ENCODE data around the gene PLPP3. TPM values are rescaled to one million over a fixed set of nuclear protein-coding genes. Genes with fewer than 3 reads are reported as not detected.

The PLPP3 gene
- total RNA-seq, 1 experiment from 2014 or later = 3.4 TPM

GRCh38 chr1:56625819-56626440, 46.6 kb upstream of the PLPP3 start:
- no peaks in the 10 kb centered on the region for H3K9me2 ChIP-seq (ENCODE audit: insufficient read depth)
- RAD21 ChIA-PET (ENCODE audit: low non-redundant PET in 1 of 2, low total read pairs in 2 of 2, uncharacterized antibody in 2 of 2, unreplicated experiment in 2 of 2) = no interaction called here
- ATAC-seq (no peak), DNase-seq (ENCODE audit: low read depth, low spot score) (no peak)
- no peak overlapping the region for H3K9ac ChIP-seq (ENCODE audit: low read length)
- TF ChIP-seq EZH2phosphoT487 (IDR thresholded peaks at IDR 0.05; ENCODE audit: borderline replicate concordance) = no peak
- no peak for TF ChIP-seq ZNF274 (IDR thresholded peaks at IDR 0.05; ENCODE audit: low read depth, low read length)
- no peak for TF ChIP-seq CEBPB (IDR thresholded peaks at IDR 0.05; ENCODE audit: low read depth)
- TF ChIP-seq, protein P1, sequence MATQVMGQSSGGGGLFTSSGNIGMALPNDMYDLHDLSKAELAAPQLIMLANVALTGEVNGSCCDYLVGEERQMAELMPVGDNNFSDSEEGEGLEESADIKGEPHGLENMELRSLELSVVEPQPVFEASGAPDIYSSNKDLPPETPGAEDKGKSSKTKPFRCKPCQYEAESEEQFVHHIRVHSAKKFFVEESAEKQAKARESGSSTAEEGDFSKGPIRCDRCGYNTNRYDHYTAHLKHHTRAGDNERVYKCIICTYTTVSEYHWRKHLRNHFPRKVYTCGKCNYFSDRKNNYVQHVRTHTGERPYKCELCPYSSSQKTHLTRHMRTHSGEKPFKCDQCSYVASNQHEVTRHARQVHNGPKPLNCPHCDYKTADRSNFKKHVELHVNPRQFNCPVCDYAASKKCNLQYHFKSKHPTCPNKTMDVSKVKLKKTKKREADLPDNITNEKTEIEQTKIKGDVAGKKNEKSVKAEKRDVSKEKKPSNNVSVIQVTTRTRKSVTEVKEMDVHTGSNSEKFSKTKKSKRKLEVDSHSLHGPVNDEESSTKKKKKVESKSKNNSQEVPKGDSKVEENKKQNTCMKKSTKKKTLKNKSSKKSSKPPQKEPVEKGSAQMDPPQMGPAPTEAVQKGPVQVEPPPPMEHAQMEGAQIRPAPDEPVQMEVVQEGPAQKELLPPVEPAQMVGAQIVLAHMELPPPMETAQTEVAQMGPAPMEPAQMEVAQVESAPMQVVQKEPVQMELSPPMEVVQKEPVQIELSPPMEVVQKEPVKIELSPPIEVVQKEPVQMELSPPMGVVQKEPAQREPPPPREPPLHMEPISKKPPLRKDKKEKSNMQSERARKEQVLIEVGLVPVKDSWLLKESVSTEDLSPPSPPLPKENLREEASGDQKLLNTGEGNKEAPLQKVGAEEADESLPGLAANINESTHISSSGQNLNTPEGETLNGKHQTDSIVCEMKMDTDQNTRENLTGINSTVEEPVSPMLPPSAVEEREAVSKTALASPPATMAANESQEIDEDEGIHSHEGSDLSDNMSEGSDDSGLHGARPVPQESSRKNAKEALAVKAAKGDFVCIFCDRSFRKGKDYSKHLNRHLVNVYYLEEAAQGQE (IDR thresholded peaks at IDR 0.05; ENCODE audit: low read depth) = no peak
- no peak for TF ChIP-seq TCF7L2 (IDR thresholded peaks at IDR 0.05; ENCODE audit: borderline replicate concordance, extremely low read depth, insufficient read depth, insufficient read length)
- no peak for TF ChIP-seq CBX3 (IDR thresholded peaks at IDR 0.05; ENCODE audit: low read depth)
- TF ChIP-seq POLR2AphosphoS5 (IDR thresholded peaks at IDR 0.05; ENCODE audit: low read depth, low read length) = no peak
- POLR2A ChIA-PET = no interaction called here
- H3K4me1 ChIP-seq (ENCODE audit: control insufficient read depth in 1 of 2, insufficient read depth in 2 of 2, low read length in 2 of 2) = no peaks in the 10 kb centered on the region
- intact Hi-C loops (cut with micrococcal nuclease) = no loop called here
- H2AFZ ChIP-seq (ENCODE audit: low read depth, low read length, poor library complexity, severe bottlenecking) = no peak overlapping the region
- H3K4me2 ChIP-seq (ENCODE audit: low read length) = no peak overlapping the region
- no peaks in the 10 kb centered on the region for H4K20me1 ChIP-seq (ENCODE audit: insufficient read depth)
- H3K36me3 ChIP-seq (ENCODE audit: control insufficient read depth in 1 of 2, insufficient read depth in 2 of 2, low read length in 2 of 2) = no peaks in the 10 kb centered on the region
- no peaks in the 10 kb centered on the region for H3K79me2 ChIP-seq (ENCODE audit: insufficient read depth, low read length)
- H3K27ac ChIP-seq (ENCODE audit: low read depth, low read length) = no peak overlapping the region
- no TSS peak for BruUV-seq (replicated peaks)
- CTCF ChIA-PET = no interaction called here
- no peak overlapping the region for H3K4me3 ChIP-seq (replicated peaks in 1 of 2; ENCODE audit: low read depth in 1 of 2, low read length in 2 of 2)
- H3K9me3 ChIP-seq (ENCODE audit: control insufficient read depth in 1 of 2, insufficient read depth in 1 of 2, low read depth in 1 of 2, low read length in 2 of 2) = no peaks in the 10 kb centered on the region
- peaks cover 5% of the 10 kb centered on the region; the same call in 1 of the 2 replicates for H3K27me3 ChIP-seq (ENCODE audit: insufficient read depth, low read length)
